Nephron progenitor cell (in vitro differentiated cells): ENCODE measurements around the gene KHNYN.

Source experiments
- DNase-seq: peaks from one replicate; pipeline ENCODE4 v3.0.0; 2021
- H3K27ac Mint-ChIP-seq: 2 replicates; pipeline ENCODE4 v1.8.0; 2021; ENCODE audit warnings: mild to moderate bottlenecking, moderate library complexity, mixed read lengths
- H3K27me3 Mint-ChIP-seq: 2 replicates; pipeline ENCODE4 v1.8.0; 2021; ENCODE audit warnings: mild to moderate bottlenecking, low read depth, mixed read lengths; ENCODE audit not compliant: poor library complexity
- H3K36me3 Mint-ChIP-seq: 2 replicates; pipeline ENCODE4 v1.8.0; 2021; ENCODE audit warnings: low read depth, mixed read lengths
- H3K4me1 Mint-ChIP-seq: 2 replicates; pipeline ENCODE4 v1.8.0; 2021; ENCODE audit warnings: mixed read lengths
- H3K4me3 Mint-ChIP-seq: 2 replicates; pipeline ENCODE4 v1.8.0; 2021; ENCODE audit warnings: mild to moderate bottlenecking, moderate library complexity, mixed read lengths
- H3K9me3 Mint-ChIP-seq: 2 replicates; pipeline ENCODE4 v1.8.0; 2021; ENCODE audit warnings: mild to moderate bottlenecking, moderate library complexity, mixed read lengths
- TF ChIP-seq, protein P1 (sequence below): fragments of 200-600 bp; sonication (generic); IDR thresholded peaks from 2 replicates; pipeline ENCODE4 v1.5.0; 2021; ENCODE audit warnings: antibody characterized with exemption

KHNYN gene

DNA sequence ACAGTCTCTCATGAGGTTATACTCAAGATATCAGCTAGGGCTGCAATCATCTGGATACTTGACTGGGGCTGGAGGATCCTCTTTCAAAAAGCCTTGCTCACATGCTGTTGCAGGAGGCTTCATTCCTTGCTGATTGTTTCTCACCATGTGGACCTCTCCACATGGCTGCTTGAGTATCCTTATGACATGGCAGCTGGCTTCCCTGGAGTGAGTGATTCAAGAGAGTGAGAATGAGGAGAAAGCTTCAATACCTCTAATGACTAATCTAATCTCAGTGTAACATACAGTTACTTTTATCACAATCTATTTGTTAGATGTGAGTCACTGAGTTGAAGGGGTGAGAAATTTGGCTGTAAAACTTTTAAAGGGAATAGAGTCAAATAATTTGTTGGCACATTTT, 27.2 kb downstream of the KHNYN start:
- peaks cover 80% of the 10 kb centered on the region for H3K36me3 Mint-ChIP-seq
- no peak overlapping the region for H3K27ac Mint-ChIP-seq
- TF ChIP-seq, protein P1, sequence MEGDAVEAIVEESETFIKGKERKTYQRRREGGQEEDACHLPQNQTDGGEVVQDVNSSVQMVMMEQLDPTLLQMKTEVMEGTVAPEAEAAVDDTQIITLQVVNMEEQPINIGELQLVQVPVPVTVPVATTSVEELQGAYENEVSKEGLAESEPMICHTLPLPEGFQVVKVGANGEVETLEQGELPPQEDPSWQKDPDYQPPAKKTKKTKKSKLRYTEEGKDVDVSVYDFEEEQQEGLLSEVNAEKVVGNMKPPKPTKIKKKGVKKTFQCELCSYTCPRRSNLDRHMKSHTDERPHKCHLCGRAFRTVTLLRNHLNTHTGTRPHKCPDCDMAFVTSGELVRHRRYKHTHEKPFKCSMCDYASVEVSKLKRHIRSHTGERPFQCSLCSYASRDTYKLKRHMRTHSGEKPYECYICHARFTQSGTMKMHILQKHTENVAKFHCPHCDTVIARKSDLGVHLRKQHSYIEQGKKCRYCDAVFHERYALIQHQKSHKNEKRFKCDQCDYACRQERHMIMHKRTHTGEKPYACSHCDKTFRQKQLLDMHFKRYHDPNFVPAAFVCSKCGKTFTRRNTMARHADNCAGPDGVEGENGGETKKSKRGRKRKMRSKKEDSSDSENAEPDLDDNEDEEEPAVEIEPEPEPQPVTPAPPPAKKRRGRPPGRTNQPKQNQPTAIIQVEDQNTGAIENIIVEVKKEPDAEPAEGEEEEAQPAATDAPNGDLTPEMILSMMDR, result no peak
- no peak for DNase-seq
- peaks cover 39% of the 10 kb centered on the region for H3K9me3 Mint-ChIP-seq
- peaks cover 3% of the 10 kb centered on the region for H3K27me3 Mint-ChIP-seq
- H3K4me1 Mint-ChIP-seq, result no peaks in the 10 kb centered on the region
- no peak overlapping the region for H3K4me3 Mint-ChIP-seq

DNA sequence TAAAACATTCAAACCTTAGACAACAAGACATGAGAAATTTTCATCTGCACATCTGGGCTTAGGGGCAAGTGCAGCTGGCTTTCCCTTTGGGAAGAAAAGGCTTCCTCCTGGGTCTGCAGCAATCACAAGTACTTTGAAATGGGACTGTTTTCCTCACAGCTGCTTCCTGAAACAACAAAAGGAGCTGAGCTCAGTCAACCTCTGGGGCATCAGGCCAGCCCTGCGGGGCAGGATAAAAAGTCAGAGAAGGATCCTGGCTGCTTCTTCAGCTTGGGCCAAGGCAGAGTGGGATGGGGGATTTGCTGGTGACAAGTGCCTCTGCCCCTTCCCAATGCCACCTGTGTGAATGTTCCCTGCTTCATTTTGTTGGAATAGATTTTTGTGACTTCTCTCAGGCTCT, 29.0 kb downstream of the KHNYN start:
- H3K4me1 Mint-ChIP-seq, result no peaks in the 10 kb centered on the region
- H3K27me3 Mint-ChIP-seq, result peaks cover 3% of the 10 kb centered on the region
- no peak for DNase-seq
- H3K4me3 Mint-ChIP-seq, result no peak overlapping the region
- peaks cover 21% of the 10 kb centered on the region for H3K9me3 Mint-ChIP-seq
- TF ChIP-seq, protein P1, result no peak
- peaks cover 66% of the 10 kb centered on the region for H3K36me3 Mint-ChIP-seq
- H3K27ac Mint-ChIP-seq, result no peak overlapping the region

DNA sequence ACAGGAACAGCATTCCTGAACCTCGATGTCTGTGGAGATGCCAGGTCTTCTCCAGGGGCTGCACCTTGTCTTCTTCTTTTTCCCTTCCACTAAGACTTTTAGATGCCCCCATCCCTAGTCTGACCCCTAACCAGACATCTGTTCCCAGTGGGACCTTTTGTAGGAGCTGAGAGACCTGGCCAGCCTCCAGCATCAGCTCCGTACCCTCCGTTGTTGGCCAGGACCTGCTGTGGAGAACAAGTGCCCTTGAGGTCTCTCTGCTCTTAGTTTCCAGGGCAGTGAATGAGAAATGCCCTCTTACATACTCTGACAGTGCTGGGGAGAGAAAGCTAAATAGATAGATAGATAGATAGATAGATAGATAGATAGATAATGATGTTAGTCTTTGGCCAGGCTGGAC, 29.6 kb downstream of the KHNYN start:
- TF ChIP-seq, protein P1, result no peak
- Mint-ChIP-seq H3K4me1 (no peaks in the 10 kb centered on the region), H3K36me3 (peaks cover 60% of the 10 kb centered on the region), H3K9me3 (peaks cover 15% of the 10 kb centered on the region), H3K4me3 (no peak overlapping the region), H3K27me3 (peaks cover 3% of the 10 kb centered on the region), H3K27ac (no peak overlapping the region)
- DNase-seq, result no peak

DNA sequence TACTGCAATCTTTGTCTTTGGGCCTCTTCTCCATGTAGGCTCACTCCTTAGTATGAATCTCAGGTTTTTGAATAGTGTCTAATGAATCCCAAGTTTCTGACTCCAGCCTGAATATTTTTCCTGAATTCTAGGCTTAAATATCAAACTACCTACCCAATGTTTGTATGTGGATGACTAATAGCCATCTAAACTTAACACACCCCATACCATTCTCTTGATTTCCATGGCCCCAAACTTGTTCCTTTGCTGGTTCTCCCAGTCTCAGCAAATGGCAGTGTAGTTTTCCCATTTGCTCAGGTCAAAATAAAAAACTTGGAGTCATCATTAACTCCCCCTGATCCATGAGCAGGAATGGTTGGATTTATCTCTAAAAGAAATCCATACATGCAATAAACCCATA, 31.6 kb downstream of the KHNYN start:
- no peaks in the 10 kb centered on the region for H3K4me1 Mint-ChIP-seq
- TF ChIP-seq, protein P1, result no peak
- H3K36me3 Mint-ChIP-seq, result peaks cover 42% of the 10 kb centered on the region
- no peak for DNase-seq
- H3K27me3 Mint-ChIP-seq, result peaks cover 5% of the 10 kb centered on the region
- H3K27ac Mint-ChIP-seq, result no peak overlapping the region
- H3K4me3 Mint-ChIP-seq, result no peak overlapping the region
- H3K9me3 Mint-ChIP-seq, result peaks cover 3% of the 10 kb centered on the region

DNA sequence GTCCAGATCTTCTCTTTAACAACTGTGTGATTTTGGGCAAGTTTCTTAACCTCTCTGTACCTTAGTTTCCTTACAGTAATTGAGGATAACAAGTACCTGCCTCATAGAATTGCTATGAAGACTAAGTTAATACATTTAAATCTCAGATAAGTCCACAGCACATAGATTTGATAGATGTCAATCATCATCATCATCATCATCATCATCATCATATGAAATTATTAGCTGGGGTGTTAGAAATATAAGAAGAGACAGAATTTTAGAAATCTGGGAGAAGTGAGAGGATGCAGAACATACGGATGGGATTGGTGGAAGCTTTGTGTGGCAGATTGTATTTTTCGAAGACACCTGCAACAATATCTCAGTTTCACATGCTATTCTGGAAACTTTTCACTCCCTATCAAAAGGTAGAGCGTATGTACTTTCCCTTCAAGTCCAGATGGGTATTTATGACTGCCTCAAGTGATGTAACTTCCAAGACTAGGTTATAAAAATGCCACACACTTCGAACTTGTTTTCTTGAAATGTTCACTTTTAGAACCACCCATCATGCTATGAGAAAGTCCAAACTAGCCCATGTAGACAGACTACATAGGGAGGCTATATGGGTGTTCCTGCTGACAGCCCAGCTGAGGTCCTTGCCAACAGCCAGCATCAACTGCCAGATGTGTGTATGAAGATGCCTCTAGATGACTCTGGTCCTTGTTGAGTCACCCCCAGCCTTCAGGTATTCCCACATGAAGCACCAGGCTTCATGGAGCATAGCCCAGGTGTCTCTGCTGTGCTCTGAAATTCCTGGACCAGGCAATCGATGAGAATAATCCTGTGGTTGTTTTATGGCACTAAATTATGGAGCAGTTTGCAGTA, 33.5 kb downstream of the KHNYN start:
- H3K36me3 Mint-ChIP-seq, result peaks cover 23% of the 10 kb centered on the region
- H3K9me3 Mint-ChIP-seq, result no peaks in the 10 kb centered on the region
- peaks cover 5% of the 10 kb centered on the region for H3K27me3 Mint-ChIP-seq
- no peak overlapping the region for H3K4me3 Mint-ChIP-seq
- no peak overlapping the region for H3K27ac Mint-ChIP-seq
- no peaks in the 10 kb centered on the region for H3K4me1 Mint-ChIP-seq
- TF ChIP-seq, protein P1, result no peak
- DNase-seq, result no peak
